IPS-15b (cell line): Measurements from ENCODE around the gene GCGR.
A peak's percentile ranks its signal among the peaks of the same experiment; 100 is the strongest.

ENCODE experiments used
- H3K27me3 ChIP-seq: one replicate; pipeline ENCODE4 v1.6.1; 2013; ENCODE audit warnings: low read length; ENCODE audit not compliant: control insufficient read depth, insufficient read depth
- H3K36me3 ChIP-seq: one replicate; pipeline ENCODE4 v1.6.1; 2013; ENCODE audit warnings: low read length; ENCODE audit not compliant: control insufficient read depth, insufficient read depth
- H3K4me1 ChIP-seq: one replicate; pipeline ENCODE4 v1.6.1; 2013; ENCODE audit warnings: mild to moderate bottlenecking, low read length; ENCODE audit not compliant: control insufficient read depth, insufficient read depth
- H3K4me3 ChIP-seq: one replicate; pipeline ENCODE4 v1.5.1; 2013; ENCODE audit warnings: low read depth, low read length
- H3K9ac ChIP-seq: one replicate; pipeline ENCODE4 v1.6.1; 2013; ENCODE audit warnings: low read depth, mild to moderate bottlenecking, low read length
- H3K9me3 ChIP-seq: one replicate; pipeline ENCODE4 v1.6.1; 2013; ENCODE audit warnings: mild to moderate bottlenecking, low read length; ENCODE audit not compliant: control insufficient read depth, insufficient read depth

GCGR gene

DNA sequence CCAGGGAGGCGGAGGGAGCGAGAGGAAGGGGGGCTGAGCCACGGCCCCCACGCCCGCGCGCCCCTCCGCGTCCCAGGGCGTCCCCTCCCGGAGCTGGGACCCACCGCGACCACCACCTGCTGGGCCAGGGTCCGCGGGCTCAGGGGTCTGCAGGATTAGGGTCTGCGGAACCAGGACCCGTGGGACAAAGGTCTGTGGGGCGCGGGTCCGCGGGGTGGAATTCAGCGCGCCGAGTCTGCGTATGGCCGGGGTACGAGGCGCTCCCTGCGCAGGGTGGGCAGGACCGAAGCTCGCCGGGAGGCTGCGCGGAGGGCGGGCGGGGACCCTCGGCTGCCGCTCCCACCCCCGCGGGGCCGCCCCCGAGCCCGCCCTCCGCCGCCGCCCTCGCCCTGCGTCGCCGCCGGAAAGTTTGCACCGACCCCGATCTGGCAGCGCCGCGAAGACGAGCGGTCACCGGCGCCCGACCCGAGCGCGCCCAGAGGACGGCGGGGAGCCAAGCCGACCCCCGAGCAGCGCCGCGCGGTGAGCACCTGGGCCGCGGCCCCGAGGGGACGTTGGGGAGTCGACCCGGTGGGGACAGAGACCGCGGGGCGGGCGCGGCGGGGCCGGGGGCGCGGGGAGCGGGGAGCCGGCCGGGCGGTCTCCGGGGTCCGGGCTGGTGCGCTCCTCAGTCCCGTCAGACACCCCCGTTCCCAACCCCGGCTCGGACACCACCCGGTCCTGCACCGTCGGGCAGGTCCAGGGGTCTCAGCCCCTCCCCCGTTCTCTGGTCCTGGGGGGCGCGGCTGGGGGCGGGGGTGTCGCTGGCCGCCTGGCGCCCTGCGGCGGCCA is at the start of gene GCGR:
Gene GCGR (plus strand): TSS at position 423 of the 831 bp plus-strand sequence. CDS start 4,869 bp downstream, outside the sequence.
- Histone ChIP-seq H3K4me3 (peak within 1 kb of the TSS; percentile 43), H3K4me1 (no peaks in the 10 kb centered on the region), H3K9ac (no peak within 1 kb of the TSS), H3K27me3 (peaks cover 40% of the 10 kb centered on the region), H3K36me3 (no peaks in the 10 kb centered on the region), H3K9me3 (no peaks in the 10 kb centered on the region)

DNA sequence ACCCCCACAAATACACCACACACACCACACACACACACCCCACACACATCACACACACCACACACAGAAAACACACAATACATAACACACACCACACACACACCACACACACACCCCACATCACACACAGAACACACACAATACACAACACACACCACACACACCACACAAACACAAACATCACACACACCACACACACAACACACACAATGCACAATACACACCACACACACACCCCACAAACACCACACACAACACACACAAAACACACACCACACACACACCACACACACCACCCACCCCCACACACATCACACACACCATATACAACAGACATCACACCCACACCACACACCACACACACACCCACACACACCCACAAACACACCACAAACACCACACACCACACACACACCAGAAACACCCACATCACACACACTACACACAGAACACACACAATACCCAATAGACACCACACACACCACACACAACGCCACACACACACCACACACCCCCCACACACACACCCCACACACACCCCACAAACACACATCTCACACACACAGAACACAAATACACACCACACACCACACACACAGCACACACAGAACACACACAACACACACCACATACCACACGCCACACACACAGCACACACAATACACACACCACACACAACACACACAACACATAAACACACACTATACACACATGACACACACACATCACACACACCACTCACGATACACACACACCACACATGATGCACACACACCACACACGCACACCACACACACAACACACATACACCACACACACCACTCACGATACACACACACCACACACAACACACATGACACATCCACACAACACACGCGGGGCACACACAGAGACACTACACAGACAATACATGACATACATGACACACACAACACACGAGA is 11.0 kb upstream of the GCGR start:
- Histone ChIP-seq H3K4me1 (no peaks in the 10 kb centered on the region), H3K27me3 (no peaks in the 10 kb centered on the region), H3K9me3 (no peaks in the 10 kb centered on the region), H3K9ac (no peak overlapping the region), H3K4me3 (no peak overlapping the region), H3K36me3 (no peaks in the 10 kb centered on the region)

DNA sequence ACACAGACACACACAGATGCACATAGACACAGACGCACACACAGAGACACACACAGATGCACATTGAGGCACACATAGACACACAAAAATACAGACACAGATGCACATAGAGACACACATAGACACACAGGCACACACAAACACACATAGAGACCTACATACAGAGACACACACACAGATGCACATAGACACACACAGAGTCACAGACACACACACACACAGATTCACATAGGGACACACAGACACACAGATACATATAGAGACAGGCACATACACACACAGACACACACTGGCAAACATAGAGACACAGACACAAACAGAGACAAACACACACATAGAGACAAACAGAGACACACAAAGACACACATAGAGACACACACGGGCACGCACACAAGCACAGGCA is 9.9 kb upstream of the GCGR start:
- no peaks in the 10 kb centered on the region for H3K36me3 ChIP-seq
- no peaks in the 10 kb centered on the region for H3K4me1 ChIP-seq
- no peaks in the 10 kb centered on the region for H3K9me3 ChIP-seq
- H3K4me3 ChIP-seq, result no peak overlapping the region
- no peak overlapping the region for H3K9ac ChIP-seq
- H3K27me3 ChIP-seq, result no peaks in the 10 kb centered on the region

DNA sequence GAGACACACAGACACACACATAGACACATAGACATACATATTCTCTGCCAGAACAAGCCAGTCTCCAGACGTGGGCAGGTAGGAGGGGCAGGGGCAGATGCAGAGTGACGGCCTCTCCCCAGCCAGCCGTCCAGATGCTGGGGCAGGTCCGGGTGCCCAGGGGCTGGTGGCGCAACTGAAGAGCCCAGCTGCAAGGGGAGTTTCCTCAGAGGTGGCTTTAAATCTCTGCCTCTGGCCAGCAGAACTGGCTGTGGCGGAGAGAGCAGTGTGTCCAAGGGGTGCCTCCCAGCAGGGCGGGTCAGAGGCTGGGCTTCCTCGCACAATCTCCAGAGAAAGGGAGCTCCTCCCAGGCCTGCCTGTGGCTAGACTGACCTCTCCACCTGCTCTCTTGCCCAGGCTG is 9.4 kb upstream of the GCGR start:
- no peaks in the 10 kb centered on the region for H3K27me3 ChIP-seq
- no peaks in the 10 kb centered on the region for H3K36me3 ChIP-seq
- no peak overlapping the region for H3K4me3 ChIP-seq
- H3K9ac ChIP-seq, result no peak overlapping the region
- H3K4me1 ChIP-seq, result no peaks in the 10 kb centered on the region
- no peaks in the 10 kb centered on the region for H3K9me3 ChIP-seq

DNA sequence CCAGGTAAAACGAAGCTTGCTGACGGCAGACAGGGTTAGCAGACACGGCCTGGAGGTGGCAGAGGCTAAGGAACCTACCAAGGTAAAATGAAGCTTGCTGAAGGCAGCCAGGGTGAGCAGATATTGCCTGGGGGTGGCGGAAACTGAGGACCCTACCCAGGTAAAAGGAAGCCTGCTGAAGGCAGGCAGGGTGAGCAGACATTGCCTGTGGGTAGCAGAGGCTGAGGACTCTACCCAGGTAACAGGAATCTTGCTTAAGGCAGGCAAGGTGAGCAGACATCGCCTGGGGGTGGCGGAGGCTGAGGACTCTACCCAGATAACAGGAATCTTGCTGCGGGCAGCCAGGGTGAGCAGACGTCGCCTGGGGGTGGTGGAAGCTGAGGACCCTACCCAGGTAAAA is 2.6 kb upstream of the GCGR start:
- Histone ChIP-seq H3K9ac (no peak overlapping the region), H3K4me3 (no peak overlapping the region), H3K9me3 (no peaks in the 10 kb centered on the region), H3K4me1 (no peaks in the 10 kb centered on the region), H3K36me3 (no peaks in the 10 kb centered on the region), H3K27me3 (peaks cover 40% of the 10 kb centered on the region)

DNA sequence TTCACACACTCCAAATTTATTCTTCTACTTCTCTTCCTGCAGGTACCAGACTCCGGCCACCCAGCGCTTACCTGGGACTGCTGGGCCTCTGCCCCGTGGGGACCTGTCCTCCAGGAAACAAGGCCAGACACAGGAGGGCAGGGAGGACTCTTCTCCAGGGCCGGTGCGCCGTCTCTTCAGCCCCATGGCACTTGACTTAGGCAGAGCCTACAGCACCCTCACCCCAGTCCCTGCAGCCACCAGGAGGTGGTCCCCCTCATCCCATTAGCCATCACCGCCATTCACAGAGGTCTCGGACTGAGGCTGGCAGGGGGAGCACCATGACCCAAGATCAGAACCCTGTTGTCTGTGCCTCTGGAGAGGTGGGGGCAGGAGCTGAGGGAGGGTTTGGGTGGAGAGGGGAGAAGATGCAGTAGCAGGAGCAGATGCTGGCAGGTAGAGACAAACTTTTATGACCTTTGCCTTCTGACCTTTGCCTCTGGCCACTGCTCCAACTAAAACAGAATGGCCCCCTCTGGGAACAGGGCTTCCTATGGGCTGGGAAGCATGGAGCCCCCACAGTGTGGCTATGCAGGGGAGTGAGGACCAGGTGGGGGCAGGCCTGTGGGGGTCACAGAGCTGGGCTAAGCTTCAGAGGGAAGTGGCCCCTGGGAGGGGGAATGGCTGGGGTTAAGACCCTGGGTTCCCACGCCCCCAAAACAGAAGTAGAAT is 1.7 kb upstream of the GCGR start:
- peaks cover 40% of the 10 kb centered on the region for H3K27me3 ChIP-seq
- no peak overlapping the region for H3K9ac ChIP-seq
- no peak overlapping the region for H3K4me3 ChIP-seq
- H3K9me3 ChIP-seq, result no peaks in the 10 kb centered on the region
- H3K4me1 ChIP-seq, result no peaks in the 10 kb centered on the region
- H3K36me3 ChIP-seq, result no peaks in the 10 kb centered on the region

DNA sequence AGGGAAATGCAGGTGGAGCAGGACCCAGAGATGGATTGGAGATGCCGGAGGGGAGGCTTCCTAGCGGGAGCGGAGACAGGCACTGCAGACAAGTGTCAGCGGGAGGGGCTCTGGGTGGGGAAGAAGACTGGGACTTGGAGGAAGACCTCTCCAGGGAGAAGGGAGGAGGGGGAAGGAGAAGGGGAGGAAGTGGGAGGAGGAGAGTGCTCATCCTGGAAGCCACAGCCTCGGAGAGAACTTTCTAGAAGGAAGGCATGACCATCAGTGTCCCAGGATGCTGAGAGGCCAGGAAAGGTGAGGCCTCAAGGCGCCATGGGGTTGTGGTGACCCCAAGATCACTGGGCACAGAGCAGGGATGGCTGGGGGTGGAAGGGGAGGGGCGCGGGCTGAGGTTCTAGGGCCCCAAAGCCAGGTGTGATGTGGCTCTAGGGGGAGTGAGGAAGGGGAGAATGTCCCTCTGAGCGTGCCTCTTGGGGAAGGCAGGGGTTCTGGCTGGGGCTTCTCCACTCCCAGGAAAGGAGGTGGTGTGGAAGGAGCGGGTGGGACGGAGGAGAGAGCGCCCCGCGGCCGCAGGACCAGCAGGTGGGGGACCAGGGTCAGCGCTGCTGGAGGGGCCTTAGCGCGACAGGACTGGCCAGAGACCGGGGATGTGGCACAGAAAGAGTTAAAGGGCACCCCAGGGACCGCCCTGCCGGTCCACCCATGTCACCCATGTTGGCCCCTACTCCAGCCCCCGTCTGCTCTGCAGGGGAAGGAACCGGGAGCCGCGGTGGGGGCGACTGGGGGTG is 900 bp upstream of the GCGR start:
- Histone ChIP-seq H3K9ac (no peak overlapping the region), H3K36me3 (no peaks in the 10 kb centered on the region), H3K4me3 (no peak overlapping the region), H3K27me3 (peaks cover 40% of the 10 kb centered on the region), H3K4me1 (no peaks in the 10 kb centered on the region), H3K9me3 (no peaks in the 10 kb centered on the region)

DNA sequence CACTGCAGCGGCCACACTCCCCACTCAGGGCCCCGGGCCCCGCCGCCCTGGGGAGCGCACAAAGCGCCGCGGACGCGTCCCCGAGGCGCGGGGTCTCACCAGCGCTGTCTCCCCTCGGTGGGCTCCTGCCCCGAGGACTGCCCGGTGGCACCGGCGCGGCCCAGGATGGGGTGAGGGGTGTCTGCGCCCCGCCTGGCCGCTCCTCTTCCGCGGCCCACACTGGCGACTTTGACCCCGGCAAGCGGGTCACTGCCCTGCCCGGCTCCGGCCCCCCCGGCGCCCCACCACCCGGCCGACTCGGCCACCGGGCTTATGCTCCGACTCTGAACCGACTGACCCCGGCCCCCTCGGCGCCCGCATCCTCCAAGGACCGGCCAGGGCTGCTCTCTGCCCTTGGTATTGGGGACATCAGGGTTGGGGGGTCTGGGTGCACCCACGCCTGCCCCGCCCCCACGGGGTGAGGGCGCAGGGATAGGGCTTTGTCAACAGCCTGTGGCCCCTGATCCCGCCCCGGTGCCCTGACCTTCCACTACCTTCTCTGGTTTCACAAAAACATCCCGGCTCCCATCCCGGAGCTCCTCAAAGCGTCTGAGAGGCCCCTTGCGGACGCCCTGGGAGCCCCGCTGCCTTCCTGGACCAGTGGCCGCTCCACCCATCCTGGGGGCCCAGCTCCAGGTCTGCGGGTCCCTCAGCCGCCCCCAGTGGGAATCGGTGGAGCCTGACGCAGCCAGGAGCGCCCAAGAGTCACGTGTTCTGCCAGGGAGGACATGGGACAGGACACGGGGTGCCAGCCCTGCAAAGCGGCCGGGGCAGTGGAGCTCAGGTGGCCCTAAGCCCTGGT is 829 bp downstream of the GCGR start:
- Histone ChIP-seq H3K9ac (no peak overlapping the region), H3K4me1 (no peaks in the 10 kb centered on the region), H3K36me3 (no peaks in the 10 kb centered on the region), H3K4me3 (peak overlapping the region; percentile 43), H3K27me3 (peaks cover 40% of the 10 kb centered on the region), H3K9me3 (no peaks in the 10 kb centered on the region)

DNA sequence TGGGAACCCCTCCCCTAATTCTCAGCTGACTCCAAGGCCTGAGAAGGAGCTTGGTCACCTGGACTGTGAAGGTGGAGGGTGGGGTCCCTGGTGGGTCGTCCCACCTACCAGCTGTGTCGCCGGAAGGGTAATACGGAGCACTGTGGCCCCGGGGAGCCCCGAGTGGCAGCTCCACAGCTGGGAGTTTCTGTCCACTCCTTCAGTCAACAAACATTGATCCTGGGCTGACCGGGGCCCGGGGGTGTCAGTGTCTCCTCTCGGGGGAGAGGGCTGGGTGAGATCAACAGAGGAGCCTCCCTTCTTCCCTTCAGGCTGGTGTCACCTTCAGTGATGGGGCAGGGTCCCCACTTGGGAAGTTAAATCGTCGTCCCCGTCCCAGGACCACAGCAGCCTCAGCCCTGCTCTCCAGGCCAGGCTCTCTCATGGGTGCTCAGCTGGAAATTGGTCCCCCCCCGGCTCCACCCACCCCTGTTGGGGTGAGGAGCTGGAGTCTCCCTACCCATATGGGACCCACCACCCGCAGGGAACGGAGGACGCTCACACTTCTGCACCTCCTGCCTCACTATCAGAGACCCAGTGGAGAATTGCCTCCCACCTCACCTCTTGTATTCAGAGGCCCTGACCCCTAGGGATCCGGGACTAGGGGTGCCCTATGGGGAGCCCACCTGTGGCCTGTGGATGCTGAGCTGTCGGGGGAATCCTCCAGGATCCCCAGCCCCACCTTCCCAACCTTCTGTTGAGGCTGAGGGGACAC is 1.9 kb downstream of the GCGR start:
- Histone ChIP-seq H3K27me3 (peaks cover 40% of the 10 kb centered on the region), H3K9ac (no peak overlapping the region), H3K9me3 (no peaks in the 10 kb centered on the region), H3K4me1 (no peaks in the 10 kb centered on the region), H3K4me3 (no peak overlapping the region), H3K36me3 (no peaks in the 10 kb centered on the region)
